HG03460 (cell line): ENCODE results near the gene DCTN3.

Source experiments
- ATAC-seq: cut with Tn5 transposase; IDR thresholded peaks from one replicate; pipeline ENCODE4 v1.9.1; 2021; ENCODE audit not compliant: unreplicated experiment

DCTN3 gene

GRCh38 chr9:34591248-34591916 lies 28.9 kb downstream of the DCTN3 start:
- no peak for ATAC-seq

DNA sequence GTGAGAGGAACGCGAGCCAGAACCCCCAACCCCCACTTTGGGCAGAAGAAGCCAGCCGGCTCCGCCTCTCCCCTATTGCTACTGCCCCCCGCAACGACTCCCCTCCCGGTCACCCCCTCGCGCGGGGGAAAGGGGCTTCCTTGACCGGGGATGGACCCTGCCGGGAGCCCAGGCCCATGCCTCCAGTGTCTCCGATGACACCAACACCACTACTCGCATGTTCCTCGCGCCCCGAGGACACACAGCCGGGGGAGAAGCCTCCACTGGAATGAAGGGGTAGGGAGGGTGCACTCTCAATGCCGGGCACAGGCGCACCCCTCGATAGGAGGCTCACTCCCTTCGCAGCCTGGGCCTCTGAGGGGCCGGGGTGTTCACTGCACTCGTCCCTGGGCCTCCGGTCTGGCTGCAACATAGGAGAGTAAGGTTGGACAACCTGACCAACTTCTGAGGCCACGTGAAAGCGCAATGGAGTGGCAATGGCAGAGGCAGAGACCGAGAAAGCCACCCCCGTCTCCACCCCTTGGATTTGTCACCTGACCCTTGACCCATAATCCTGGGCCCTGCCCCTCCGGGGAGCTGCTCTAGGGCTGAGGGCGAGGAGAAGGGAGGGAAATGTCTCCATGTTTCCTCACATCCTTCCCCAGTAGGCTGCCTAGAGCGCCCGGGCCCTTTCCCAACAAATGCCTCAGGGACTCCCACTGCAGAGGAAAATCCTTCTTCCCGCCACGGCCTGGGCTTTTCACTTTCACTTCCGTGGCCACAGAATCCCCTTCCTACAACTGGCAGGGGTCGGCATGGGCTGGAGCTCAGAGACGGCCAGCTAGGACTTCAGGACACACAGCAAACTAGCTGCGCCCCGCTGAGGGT lies 29.7 kb downstream of the DCTN3 start:
- no peak for ATAC-seq

- ATAC-seq = no peak
Measured at GRCh38 chr9:34589636-34590380, 30.5 kb downstream of the DCTN3 start, which contains the start of gene CNTFR. CNTFR (minus strand) TSS chr9:34589724; CDS start chr9:34568981, 20,743 bp downstream.

DNA sequence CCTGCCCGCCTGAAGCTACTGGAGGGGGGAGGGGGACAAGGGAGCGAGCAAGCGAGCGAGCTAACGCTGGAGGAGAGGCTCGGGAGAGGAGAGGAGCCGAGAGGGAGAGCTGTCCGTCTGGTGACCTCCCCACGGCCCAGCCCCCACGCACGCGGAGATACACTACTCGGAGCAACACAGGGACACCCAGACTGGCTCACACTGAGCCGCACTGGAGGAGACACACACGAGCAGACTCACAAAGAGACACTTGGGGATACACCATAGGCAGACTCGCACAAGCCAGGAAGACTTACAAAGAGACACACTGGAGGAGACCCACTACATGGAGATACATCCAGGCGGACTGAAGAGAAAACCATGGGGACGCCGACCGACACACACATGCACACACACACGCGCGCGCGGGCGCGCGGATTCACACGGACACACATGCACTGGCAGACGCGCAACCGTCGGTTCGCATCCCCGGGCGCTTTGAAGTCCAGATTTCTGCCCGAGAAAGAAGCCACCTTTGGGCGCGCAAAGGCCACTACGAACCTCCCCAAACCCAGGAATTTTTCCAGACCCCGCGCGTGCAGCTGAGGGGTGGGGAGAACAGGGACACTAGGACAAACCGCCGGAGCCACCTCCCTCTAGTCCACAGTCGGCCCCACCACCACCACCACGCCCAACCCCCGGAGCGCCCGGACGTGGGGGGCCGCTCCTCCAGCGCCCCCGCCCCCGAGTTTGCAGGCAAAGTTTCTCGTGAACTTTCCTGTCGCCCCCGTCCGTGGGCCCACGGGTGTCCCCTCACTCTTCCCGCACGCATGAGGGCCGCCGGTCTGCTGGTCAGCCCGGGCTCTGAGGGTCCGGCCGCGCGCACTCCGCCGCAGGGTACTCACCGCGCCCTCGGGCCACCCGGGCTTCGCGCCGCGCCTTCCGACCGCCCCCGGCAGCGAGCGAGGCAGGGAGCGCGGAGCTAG lies 31.3 kb downstream of the DCTN3 start:
- no peak for ATAC-seq

GRCh38 chr9:34587271-34587670 lies 33.0 kb downstream of the DCTN3 start:
- ATAC-seq = no peak

- no peak for ATAC-seq
Measured at GRCh38 chr9:34585946-34586669, 34.2 kb downstream of the DCTN3 start.

GRCh38 chr9:34584970-34585369 lies 35.3 kb downstream of the DCTN3 start:
- no peak for ATAC-seq

DNA sequence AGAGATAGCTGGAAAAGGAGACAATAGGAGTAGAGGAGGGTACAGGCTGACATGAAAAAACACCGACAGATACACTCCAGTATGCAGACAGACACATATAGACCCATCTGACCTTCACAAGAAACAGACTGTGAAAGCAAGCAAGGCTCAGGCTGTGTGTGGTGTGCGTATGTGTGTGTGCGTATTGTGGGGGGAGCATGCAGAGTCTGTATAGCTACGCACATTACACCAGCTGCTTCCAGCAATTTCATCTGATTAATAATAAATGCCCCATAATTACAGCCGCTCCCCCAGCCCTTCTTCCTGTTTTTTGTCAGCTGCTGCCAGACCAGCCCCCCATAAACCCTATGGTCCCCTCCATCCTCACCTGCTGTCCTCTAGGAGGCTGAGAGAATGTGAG lies 37.5 kb downstream of the DCTN3 start:
- no peak for ATAC-seq

DNA sequence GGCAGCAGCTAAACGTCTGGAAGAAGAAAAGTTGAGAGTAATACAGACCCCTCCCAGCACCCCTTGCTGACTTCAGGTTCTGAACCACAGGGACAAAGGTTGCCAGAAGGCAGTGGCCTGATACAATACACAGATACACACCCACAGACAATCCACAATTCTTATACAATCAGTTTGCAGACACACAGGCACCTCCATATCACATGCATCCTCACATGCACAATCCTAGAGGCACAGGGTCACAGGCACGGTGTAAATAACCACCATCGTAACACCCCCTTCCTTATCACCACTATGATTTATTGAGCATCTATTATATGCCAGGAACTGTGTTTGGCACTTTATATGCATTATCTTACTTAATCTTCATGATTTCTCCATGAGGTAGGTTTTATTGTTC lies 39.0 kb downstream of the DCTN3 start:
- ATAC-seq = no peak

- ATAC-seq = no peak
Measured at GRCh38 chr9:34580358-34580757, 39.9 kb downstream of the DCTN3 start.

DNA sequence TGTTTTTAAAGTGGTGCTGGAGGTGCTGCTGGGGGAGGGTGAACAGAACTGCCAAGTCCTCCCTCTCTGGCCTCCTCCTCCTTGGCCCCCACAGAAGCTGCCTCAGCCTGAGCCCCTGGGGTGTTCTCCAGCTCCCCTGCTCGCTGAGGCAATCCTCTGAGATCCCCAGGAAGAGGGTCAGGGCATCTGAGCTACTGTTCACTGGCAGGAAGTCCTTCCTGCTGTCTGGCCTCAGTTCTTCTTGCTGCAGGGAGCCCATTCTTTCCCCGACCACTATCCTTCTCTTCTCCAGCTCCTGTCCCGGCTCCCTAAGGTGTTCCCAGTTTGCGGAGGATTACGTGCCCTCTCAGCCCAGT lies 40.5 kb downstream of the DCTN3 start:
- no peak for ATAC-seq

DNA sequence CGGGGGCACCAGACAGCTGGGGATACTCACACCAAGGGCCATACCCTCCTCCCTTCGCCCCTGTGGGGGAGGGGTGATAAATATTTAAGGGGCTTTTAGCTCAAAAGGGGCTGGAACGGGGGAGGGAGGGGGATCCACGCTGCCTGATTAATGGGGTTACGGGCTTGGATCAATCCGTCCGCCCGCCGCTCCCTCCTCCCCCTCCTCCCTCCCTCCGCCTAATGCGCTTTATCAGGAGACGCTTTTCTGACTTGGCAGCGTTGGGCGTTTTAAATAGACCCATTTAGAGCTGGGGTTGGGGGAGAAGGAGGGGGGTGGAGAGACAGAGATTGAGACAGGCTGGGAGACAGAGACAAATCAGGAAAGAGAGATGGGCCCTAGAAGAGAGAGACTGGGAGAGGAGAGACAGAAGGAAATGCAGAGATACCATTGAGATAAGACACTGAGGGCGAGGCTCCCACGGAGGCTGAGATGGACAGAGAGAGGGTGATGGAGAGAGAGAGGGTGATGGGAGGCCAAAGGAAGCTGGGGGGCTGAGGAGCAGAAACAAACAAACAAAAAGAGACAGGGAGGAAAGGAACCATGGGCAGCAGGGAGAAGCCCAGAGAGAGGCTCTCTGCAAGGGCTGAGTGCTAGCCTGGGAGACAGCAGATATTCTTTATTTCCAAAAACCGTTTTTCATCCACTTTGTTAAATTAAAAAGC lies 41.0 kb downstream of the DCTN3 start:
- ATAC-seq = no peak

- no peak for ATAC-seq
Measured at GRCh38 chr9:34578241-34579103, 41.8 kb downstream of the DCTN3 start.

GRCh38 chr9:34577400-34578240 lies 42.7 kb downstream of the DCTN3 start:
- no peak for ATAC-seq

DNA sequence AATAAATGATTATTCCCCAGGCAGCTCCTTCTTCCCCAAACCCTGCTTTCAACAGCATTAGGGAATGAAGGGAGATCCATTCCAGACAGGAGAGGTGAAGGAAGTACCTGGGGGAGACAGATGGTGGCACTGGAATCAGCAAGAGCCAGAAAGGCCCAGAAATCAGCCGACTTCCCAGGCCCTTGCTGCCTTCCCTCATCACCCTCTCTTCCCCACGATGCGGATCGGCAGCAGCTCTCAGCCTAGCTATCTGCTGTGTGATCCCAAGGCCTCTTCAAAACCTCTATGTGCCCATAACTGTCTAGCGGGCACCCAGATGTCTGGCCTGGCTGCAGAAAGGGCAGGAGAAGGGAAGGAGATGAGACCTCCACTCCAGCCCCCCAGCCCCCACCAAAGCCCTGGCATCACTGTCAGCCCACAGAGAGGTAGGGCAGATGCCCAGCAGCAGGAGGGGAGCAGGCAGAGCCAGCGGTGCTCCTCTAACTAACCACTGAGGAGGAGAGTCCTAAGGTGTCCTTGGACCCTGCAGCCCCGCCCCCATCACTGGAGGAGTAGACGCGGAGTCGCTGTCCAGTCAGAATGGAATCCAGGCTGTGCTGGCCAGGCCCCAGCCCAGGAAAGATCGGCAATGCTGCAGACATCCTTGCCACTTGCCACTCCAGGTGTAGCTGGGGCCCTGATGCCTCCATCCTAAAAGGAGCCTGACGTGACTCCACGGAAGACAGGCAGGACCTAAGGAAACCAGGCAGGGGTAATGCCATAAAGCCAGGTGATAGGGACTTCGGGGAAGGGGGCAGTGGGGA lies 43.5 kb downstream of the DCTN3 start:
- ATAC-seq = no peak

DNA sequence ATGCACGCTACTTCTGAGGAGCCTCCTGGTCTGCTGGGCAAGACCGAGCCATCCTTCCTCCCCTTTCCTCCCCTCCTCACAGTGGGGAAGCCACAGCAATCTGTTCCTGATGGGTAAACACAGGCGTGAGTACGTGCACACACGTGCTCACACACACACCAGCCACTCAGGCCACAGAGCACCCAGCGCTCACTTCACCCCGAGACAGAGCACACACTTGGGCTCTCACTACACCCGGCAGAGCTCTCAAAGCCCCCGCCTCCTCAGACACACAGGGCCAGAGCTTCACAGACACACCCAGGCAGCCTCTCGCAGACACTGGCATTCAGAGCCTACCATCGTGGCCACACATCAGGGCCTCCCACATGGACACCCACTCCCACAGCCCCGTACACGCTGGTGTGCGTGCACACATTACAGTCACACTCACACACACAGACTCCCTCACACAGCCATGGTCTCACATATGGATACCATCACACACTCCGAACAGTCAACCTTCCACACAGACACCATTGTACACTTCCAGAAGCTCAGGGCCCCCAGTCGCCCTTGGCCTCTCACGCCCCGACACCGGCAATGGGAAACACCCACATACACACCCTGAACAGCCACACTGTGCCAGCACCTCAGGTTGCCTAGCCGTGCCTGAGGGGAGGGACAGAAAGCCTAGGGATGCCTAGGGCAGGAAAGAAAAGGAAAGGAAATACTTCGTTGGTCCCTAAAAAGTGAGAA lies 44.3 kb downstream of the DCTN3 start:
- ATAC-seq = no peak
